IPS-11a (cell line): Measurements from ENCODE around the gene HDAC11.
"Not testable (repeated sequence)": the region's sequence is repeated elsewhere in the genome, so short reads cannot be mapped to it uniquely, and the experiment has no call there.

ENCODE experiments used
- H3K4me3 ChIP-seq: one replicate; pipeline ENCODE4 v1.5.1; 2013; ENCODE audit warnings: low read depth, low read length, control low read depth

HDAC11 gene

GRCh38 chr3:13479582-13480339 is at the start of gene HDAC11:
HDAC11 (plus strand) TSS chr3:13480306; CDS start chr3:13480348, 42 bp downstream.
- peak within 1 kb of the TSS; percentile 60 for H3K4me3 ChIP-seq

- not testable (repeated sequence) for H3K4me3 ChIP-seq
These were observed 49.7 kb upstream of the HDAC11 start for GRCh38 chr3:13430411-13430875.

GRCh38 chr3:13432093-13432492 is 48.0 kb upstream of the HDAC11 start:
- H3K4me3 ChIP-seq = no peak overlapping the region

GRCh38 chr3:13433912-13434311 is 46.2 kb upstream of the HDAC11 start:
- no peak overlapping the region for H3K4me3 ChIP-seq

- H3K4me3 ChIP-seq = not testable (repeated sequence)
These were observed 43.9 kb upstream of the HDAC11 start for GRCh38 chr3:13436213-13436612.

- no peak overlapping the region for H3K4me3 ChIP-seq
These were observed 39.8 kb upstream of the HDAC11 start for GRCh38 chr3:13440204-13440817.

GRCh38 chr3:13442882-13443281 is 37.2 kb upstream of the HDAC11 start:
- H3K4me3 ChIP-seq = not testable (repeated sequence)

- peak overlapping the region; percentile 40 for H3K4me3 ChIP-seq
These were observed 28.8 kb upstream of the HDAC11 start for GRCh38 chr3:13451301-13451673.

- no peak overlapping the region for H3K4me3 ChIP-seq
These were observed 27.4 kb upstream of the HDAC11 start for GRCh38 chr3:13452490-13453335.

- no peak overlapping the region for H3K4me3 ChIP-seq
These were observed 24.5 kb upstream of the HDAC11 start for GRCh38 chr3:13455644-13456043.

GRCh38 chr3:13457593-13457992 is 22.5 kb upstream of the HDAC11 start:
- no peak overlapping the region for H3K4me3 ChIP-seq

GRCh38 chr3:13459605-13460340 is 20.3 kb upstream of the HDAC11 start:
- H3K4me3 ChIP-seq = no peak overlapping the region

- H3K4me3 ChIP-seq = no peak overlapping the region
These were observed 19.8 kb upstream of the HDAC11 start for GRCh38 chr3:13460341-13460736.

- H3K4me3 ChIP-seq = no peak overlapping the region
These were observed 18.7 kb upstream of the HDAC11 start for GRCh38 chr3:13461169-13462124.

- no peak overlapping the region for H3K4me3 ChIP-seq
These were observed 17.9 kb upstream of the HDAC11 start for GRCh38 chr3:13462125-13462629.

GRCh38 chr3:13462822-13463221 is 17.3 kb upstream of the HDAC11 start:
- no peak overlapping the region for H3K4me3 ChIP-seq

- H3K4me3 ChIP-seq = no peak overlapping the region
These were observed 16.3 kb upstream of the HDAC11 start for GRCh38 chr3:13463618-13464400.

- H3K4me3 ChIP-seq = no peak overlapping the region
These were observed 14.8 kb upstream of the HDAC11 start for GRCh38 chr3:13465236-13465873.
